Tibial nerve (tissue), 4 donors: Measurements from ENCODE around the gene MYO6. TPM values are rescaled to one million over a fixed set of nuclear protein-coding genes. Genes with fewer than 3 reads are reported as not detected.
A peak's percentile ranks its signal among the peaks of the same experiment; 100 is the strongest.
"Not testable (repeated sequence)": the region's sequence is repeated elsewhere in the genome, so short reads cannot be mapped to it uniquely, and the experiment has no call there.

ENCODE experiments used
- DNase-seq, 2 donors: peaks; one replicate each; pipeline ENCODE4 v3.0.0-alpha.2; 2019; ENCODE audit warnings: low spot score in 2 of 2
- H3K27ac ChIP-seq, 4 donors: fragments of 200-600 bp; sonication (generic) in 3 of 4; one replicate each; pipeline ENCODE4 v1.5.1; 2017 to 2019; ENCODE audit warnings: mild to moderate bottlenecking in 1 of 4
- H3K27me3 ChIP-seq, 2 donors: fragments of 200-600 bp; sonication (generic) in 1 of 2; one replicate each; pipeline versions ENCODE4 v1.5.1 to v1.6.0; 2017 to 2019
- H3K36me3 ChIP-seq, 3 donors: fragments of 200-600 bp; sonication (generic); one replicate each; pipeline ENCODE4 v1.5.1; 2018 to 2019
- H3K4me1 ChIP-seq, 4 donors: fragments of 200-600 bp; sonication (generic) in 3 of 4; one replicate each; pipeline ENCODE4 v1.5.1; 2017 to 2019
- H3K4me3 ChIP-seq, 4 donors: fragments of 200-600 bp; sonication (generic) in 3 of 4; one replicate each; pipeline ENCODE4 v1.5.1; 2017 to 2019; ENCODE audit warnings: mild to moderate bottlenecking in 1 of 4, moderate library complexity in 1 of 4
- H3K9me3 ChIP-seq, 4 donors: fragments of 200-600 bp; sonication (generic) in 3 of 4; one replicate each; pipeline ENCODE4 v1.5.1; 2017 to 2019
- EP300 ChIP-seq, 2 donors: sonication (generic); formaldehyde crosslinking; IDR thresholded peaks; one replicate each; pipeline ENCODE4 v1.6.1; 2017; ENCODE audit warnings: antibody characterized with exemption in 2 of 2, mild to moderate bottlenecking in 1 of 2
- POLR2A ChIP-seq, 2 donors: fragments of 450-650 bp; IDR thresholded peaks; one replicate each; pipeline ENCODE4 v1.6.1; 2017; ENCODE audit warnings: antibody characterized with exemption in 2 of 2, mild to moderate bottlenecking in 2 of 2, moderate library complexity in 2 of 2
- WGBS, 2 donors: methylation state at CpG; one replicate each; pipeline ENCODE4 v1.1.5; 2018; 5-methylcytosine and 5-hydroxymethylcytosine counted together
- total RNA-seq, 4 donors: library from RNA; depleted of rRNA; stranded (reverse); fragments of >200 nt; gene quantifications; one replicate each; pipeline ENCODE4 v1.1.0, GENCODE V29; 2016
- TF ChIP-seq, protein P1 (sequence below), 5 experiments: fragments of 200-600 bp in 3 of 5; fragments of 450-650 bp in 2 of 5; sonication (generic) in 3 of 5; IDR thresholded peaks; one replicate each; pipeline ENCODE4 v1.5.1; 2016 to 2019; ENCODE audit warnings: antibody characterized with exemption in 5 of 5, mild to moderate bottlenecking in 3 of 5, moderate library complexity in 2 of 5

MYO6 gene
- total RNA-seq: 10 to 100 TPM; 16.5 to 21.3 (median 19.2) TPM

DNA sequence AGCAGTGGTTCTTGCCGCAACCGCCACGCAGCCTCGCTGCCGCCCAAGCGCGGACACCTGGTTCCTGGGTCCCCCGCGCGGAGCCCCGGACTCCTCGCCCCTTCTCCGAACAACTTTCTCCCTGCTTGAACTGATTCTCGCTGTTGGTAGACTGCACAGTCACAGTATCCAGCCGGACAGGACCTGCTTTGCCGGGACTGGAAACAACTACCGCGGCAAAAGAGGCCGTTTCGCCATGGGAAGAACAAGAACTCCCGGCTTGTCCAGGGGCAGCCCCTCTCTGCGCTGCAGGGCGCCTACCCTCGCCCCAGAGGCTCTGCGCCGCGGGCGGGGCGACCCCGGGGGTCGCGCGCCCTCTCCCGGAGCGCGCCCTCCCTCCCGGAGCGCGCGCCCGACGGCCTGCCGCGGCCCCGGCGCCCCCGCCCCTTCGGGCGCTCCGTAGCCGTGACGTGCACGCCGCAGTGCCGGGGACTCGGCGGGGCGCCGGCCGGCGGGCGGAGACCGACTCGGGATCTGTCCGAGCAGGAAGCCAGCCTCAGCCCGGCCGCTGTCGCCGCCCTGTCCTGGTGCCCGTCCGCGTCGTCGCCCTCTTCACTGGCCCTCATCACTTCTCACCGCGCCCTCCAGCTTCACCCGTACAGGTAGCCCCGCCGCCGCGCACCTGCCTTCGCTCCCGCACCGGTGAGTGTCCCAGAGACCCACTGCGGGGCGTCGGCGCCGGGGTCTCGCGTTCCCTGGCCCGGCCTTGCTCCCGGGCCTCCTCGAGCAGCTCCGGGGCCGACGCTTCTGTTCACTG, at the start of gene MYO6:
MYO6 (plus strand) TSS at position 497 of the 796 bp plus-strand sequence. CDS start 68,309 bp downstream, outside the sequence.
- DNase-seq: peak; percentile 18 to 35

DNA sequence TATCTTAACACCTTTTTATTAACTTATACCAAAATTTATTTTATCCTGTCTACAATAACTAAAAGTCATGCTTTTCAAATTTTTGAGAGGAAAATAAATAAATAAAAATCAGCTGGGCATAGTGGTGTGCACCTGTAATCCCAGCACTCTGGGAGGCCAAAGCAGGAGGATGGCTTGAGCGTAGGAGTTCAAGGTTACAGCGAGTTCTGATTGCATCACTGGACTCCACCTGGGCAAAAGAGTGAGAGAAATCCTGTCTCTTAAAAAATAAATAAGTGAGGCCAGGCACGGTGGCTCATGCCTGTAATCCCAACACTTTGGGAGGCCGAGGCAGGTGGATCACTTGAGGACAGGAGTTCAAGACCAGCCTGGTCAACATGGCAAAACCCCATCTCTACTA, 40.7 kb upstream of the MYO6 start:
- peaks cover 0 to 77% (median 12%) of the 10 kb centered on the region in 3 donors for H3K36me3 ChIP-seq
- H3K4me3 ChIP-seq, DNase-seq, H3K9me3 ChIP-seq, H3K4me1 ChIP-seq, H3K27ac ChIP-seq, H3K27me3 ChIP-seq: not testable (repeated sequence)
- 96 to 97% methylated on average over 4 of the region's 4 CpGs for WGBS, 2 donors

More for the DNA sequence above, at the start of gene MYO6:
- TF ChIP-seq EP300 (IDR thresholded peaks at IDR 0.05) (peak in 1 of 2 donors; percentile 69), POLR2A (IDR thresholded peaks at IDR 0.05) (peak; percentile 53 to 70)
- TF ChIP-seq, protein P1, sequence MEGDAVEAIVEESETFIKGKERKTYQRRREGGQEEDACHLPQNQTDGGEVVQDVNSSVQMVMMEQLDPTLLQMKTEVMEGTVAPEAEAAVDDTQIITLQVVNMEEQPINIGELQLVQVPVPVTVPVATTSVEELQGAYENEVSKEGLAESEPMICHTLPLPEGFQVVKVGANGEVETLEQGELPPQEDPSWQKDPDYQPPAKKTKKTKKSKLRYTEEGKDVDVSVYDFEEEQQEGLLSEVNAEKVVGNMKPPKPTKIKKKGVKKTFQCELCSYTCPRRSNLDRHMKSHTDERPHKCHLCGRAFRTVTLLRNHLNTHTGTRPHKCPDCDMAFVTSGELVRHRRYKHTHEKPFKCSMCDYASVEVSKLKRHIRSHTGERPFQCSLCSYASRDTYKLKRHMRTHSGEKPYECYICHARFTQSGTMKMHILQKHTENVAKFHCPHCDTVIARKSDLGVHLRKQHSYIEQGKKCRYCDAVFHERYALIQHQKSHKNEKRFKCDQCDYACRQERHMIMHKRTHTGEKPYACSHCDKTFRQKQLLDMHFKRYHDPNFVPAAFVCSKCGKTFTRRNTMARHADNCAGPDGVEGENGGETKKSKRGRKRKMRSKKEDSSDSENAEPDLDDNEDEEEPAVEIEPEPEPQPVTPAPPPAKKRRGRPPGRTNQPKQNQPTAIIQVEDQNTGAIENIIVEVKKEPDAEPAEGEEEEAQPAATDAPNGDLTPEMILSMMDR (IDR thresholded peaks at IDR 0.05): peak in 1 of 5 experiments; percentile 22
- Histone ChIP-seq H3K9me3 (no peaks in the 10 kb centered on the region), H3K27me3 (no peaks in the 10 kb centered on the region), H3K4me3 (peak within 1 kb of the TSS; percentile 70 to 97 (median 94)), H3K4me1 (peaks cover 0 to 36% (median 0%) of the 10 kb centered on the region in 4 donors), H3K36me3 (no peaks in the 10 kb centered on the region), H3K27ac (peak within 1 kb of the TSS; percentile 72 to 88 (median 84))
- 0 to 1% methylated on average over 42 to 71 of the region's 97 CpGs for WGBS, 2 donors

DNA sequence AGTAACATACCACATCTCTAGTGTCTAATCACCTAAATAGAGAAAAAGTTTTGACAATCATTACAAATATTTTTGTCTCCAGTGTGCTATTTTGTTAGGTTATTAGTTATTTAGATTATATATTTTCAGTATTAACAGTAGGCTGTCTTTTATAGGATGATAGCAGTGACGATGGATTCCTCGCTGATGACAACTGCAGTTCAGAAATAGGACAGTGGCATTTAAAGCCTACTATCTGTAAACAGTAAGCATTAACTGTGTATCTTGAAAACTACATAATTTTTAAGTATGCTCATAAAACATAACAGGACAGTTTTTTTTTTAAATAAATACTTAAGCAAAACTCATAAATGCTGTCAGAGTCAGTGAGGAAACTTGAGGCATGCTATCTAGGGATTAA, 37.9 kb upstream of the MYO6 start:
- H3K9me3 ChIP-seq: no peaks in the 10 kb centered on the region
- DNase-seq: no peak
- H3K36me3 ChIP-seq: peaks cover 0 to 82% (median 12%) of the 10 kb centered on the region in 3 donors
- no peak overlapping the region for H3K27ac ChIP-seq
- no peaks in the 10 kb centered on the region for H3K4me1 ChIP-seq
- TF ChIP-seq EP300 (IDR thresholded peaks at IDR 0.05) (no peak), POLR2A (IDR thresholded peaks at IDR 0.05) (no peak)
- TF ChIP-seq, protein P1 (IDR thresholded peaks at IDR 0.05): no peak
- no peaks in the 10 kb centered on the region for H3K27me3 ChIP-seq
- H3K4me3 ChIP-seq: no peak overlapping the region
- WGBS, 2 donors: 88 to 96% methylated on average over 2 of the region's 2 CpGs

DNA sequence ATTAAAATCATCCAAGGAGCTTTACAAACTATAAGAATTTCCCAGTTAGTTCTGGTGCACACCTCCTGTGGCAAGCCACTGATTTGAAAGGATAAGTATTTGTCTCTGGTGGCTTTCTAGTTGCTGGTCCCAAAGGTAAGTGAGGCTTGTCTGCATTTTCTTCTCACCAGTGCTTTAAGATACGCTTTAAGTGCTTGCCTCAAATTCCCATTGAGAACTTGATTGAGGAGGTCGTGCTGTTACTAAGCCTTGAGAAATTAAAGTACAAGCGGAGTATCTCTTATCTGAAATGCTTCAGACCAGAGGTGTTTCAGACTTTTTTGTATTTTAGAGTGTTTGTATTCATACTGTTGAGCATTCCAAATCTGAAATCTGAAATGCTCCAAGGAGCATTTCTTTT, 29.9 kb upstream of the MYO6 start:
- no peaks in the 10 kb centered on the region for H3K9me3 ChIP-seq
- H3K4me1 ChIP-seq: no peaks in the 10 kb centered on the region
- TF ChIP-seq, protein P1 (IDR thresholded peaks at IDR 0.05): no peak
- WGBS, 2 donors: 96 to 98% methylated on average over 3 of the region's 3 CpGs
- no peaks in the 10 kb centered on the region for H3K27me3 ChIP-seq
- no peak overlapping the region for H3K27ac ChIP-seq
- DNase-seq: no peak
- H3K36me3 ChIP-seq: peaks cover 0 to 24% (median 0%) of the 10 kb centered on the region in 3 donors
- no peak overlapping the region for H3K4me3 ChIP-seq

DNA sequence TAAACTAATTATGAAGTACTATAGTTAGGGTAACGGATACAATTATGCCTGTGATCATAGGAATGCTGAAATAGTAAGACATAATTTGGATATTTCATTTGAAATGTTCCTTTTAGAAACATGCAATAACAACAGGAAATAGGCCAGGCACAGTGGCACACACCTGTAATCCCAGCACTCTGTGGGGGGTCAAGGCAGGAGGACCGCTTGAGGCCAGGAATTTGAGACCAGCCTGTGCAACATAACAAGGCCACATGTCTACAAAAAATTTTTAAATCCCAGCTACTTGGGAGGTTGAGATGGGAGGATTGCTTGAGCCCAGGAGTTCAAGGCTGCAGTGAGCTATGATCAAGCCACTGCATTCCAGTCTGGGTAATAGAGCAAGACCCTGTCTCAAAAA, 25.7 kb upstream of the MYO6 start:
- Histone ChIP-seq H3K9me3 (no peaks in the 10 kb centered on the region), H3K27ac (no peak overlapping the region), H3K36me3 (no peaks in the 10 kb centered on the region), H3K4me1 (no peaks in the 10 kb centered on the region), H3K4me3 (no peak overlapping the region), H3K27me3 (no peaks in the 10 kb centered on the region)
- no peak for DNase-seq
- whole genome bisulfite sequencing, 2 donors: 74 to 75% methylated on average over 2 of the region's 2 CpGs
- TF ChIP-seq EP300 (IDR thresholded peaks at IDR 0.05) (no peak), POLR2A (IDR thresholded peaks at IDR 0.05) (no peak)
- TF ChIP-seq, protein P1 (IDR thresholded peaks at IDR 0.05): no peak
